Tibial artery (tissue), 4 donors: Measurements from ENCODE around the gene SLC27A6.

Source experiments
- DNase-seq, 2 donors: peaks; one replicate each; pipeline ENCODE4 v3.0.0-alpha.2; 2019
- H3K27ac ChIP-seq, 2 donors: fragments of 200-600 bp; sonication (generic) in 1 of 2; 1 replicate in 1 of 2; 2 replicates in 1 of 2; pipeline ENCODE4 v1.5.1; 2018 to 2019; ENCODE audit warnings: mild to moderate bottlenecking in 1 of 2
- H3K27me3 ChIP-seq, 2 donors: fragments of 200-600 bp; sonication (generic) in 1 of 2; one replicate each; pipeline versions ENCODE4 v1.5.1 to v1.6.0; 2016 to 2019
- H3K36me3 ChIP-seq, 3 donors: fragments of 200-600 bp; sonication (generic) in 2 of 3; one replicate each; pipeline ENCODE4 v1.5.1; 2016 to 2019; ENCODE audit warnings: mild to moderate bottlenecking in 2 of 3
- H3K4me1 ChIP-seq, 4 donors: fragments of 200-600 bp; sonication (generic) in 2 of 4; 1 replicate in 3 of 4; 2 replicates in 1 of 4; pipeline ENCODE4 v1.5.1; 2016 to 2019
- H3K4me3 ChIP-seq, 2 donors: fragments of 200-600 bp; sonication (generic) in 1 of 2; 1 replicate in 1 of 2; 2 replicates in 1 of 2; pipeline ENCODE4 v1.5.1; 2018 to 2019; ENCODE audit warnings: mild to moderate bottlenecking in 2 of 2
- H3K9me3 ChIP-seq, 3 donors: fragments of 200-600 bp; sonication (generic) in 1 of 3; one replicate each; pipeline ENCODE4 v1.5.1; 2016 to 2019
- CTCF ChIP-seq, 2 experiments: fragments of 200-600 bp in 1 of 2; fragments of 450-650 bp in 1 of 2; IDR thresholded peaks; one replicate each; pipeline ENCODE4 v1.5.1; 2017 to 2019; ENCODE audit warnings: antibody characterized with exemption in 2 of 2, mild to moderate bottlenecking in 1 of 2, moderate library complexity in 1 of 2
- intact Hi-C: fragments of 100-400 bp; cut with DNase I; formaldehyde crosslinking; loops from one replicate; pipeline ENCODE4 v1.15.0; 2023; ENCODE audit warnings: low total_unique reads

The SLC27A6 gene

DNA sequence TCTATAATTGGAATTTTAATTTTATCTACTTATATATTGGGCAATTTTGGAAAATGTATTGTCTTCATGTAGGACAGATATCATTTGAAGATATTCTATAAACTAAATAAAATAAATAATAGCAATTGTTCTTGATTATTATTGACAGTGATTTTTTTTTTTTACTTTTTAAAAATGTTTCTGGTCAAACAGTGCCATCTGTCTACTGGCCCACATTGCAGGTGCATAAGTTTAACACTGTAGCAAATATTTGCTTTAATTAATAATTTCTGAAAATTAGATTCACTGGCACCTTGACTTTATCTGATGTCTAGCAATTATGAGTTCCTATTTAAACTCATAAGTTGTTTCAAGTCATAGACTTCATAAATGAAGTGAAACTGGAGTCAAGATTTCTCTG, 88.2 kb downstream of the SLC27A6 start:
- Histone ChIP-seq H3K4me3 (no peak overlapping the region), H3K36me3 (no peaks in the 10 kb centered on the region), H3K9me3 (peaks cover 0 to 13% (median 0%) of the 10 kb centered on the region in 3 donors), H3K4me1 (no peaks in the 10 kb centered on the region), H3K27me3 (no peaks in the 10 kb centered on the region), H3K27ac (no peak overlapping the region)
- TF ChIP-seq CTCF (IDR thresholded peaks at IDR 0.05): no peak
- intact Hi-C loops: no loop called here
- DNase-seq: no peak

- Histone ChIP-seq H3K4me3 (no peak overlapping the region), H3K4me1 (no peaks in the 10 kb centered on the region), H3K9me3 (peaks cover 0 to 13% (median 0%) of the 10 kb centered on the region in 3 donors), H3K27me3 (no peaks in the 10 kb centered on the region), H3K36me3 (no peaks in the 10 kb centered on the region), H3K27ac (no peak overlapping the region)
- no peak for DNase-seq
- intact Hi-C loops: no loop called here
- TF ChIP-seq CTCF (IDR thresholded peaks at IDR 0.05): no peak
These were observed 92.0 kb downstream of the SLC27A6 start for GRCh38 chr5:129057329-129057728.

DNA sequence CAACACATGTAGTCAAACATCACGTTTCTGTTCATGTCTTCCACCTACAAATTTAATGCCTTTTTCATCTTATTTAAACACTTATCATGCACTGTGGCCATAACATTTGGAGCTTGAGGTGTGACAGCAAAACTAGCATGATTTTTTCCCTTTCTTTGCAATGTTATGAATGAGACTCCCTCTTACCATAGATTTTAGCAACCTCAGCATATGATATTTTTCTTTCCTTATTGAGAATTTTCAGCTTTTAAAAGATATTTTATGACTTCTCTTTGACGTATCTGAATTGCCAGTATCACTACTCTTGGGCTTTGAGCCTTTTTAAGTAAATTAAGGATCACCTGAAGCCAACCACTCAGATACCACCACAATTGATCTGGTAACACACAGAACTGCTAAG, 96.6 kb downstream of the SLC27A6 start:
- no peak for DNase-seq
- Histone ChIP-seq H3K4me3 (no peak overlapping the region), H3K4me1 (peaks cover 0 to 7% (median 0%) of the 10 kb centered on the region in 4 donors), H3K27ac (no peak overlapping the region), H3K36me3 (no peaks in the 10 kb centered on the region), H3K9me3 (peaks cover 0 to 9% (median 0%) of the 10 kb centered on the region in 3 donors), H3K27me3 (no peaks in the 10 kb centered on the region)
- intact Hi-C loops: no loop called here
- no peak for TF ChIP-seq CTCF (IDR thresholded peaks at IDR 0.05)

GRCh38 chr5:129063483-129064113, 98.3 kb downstream of the SLC27A6 start:
- Histone ChIP-seq H3K9me3 (no peaks in the 10 kb centered on the region), H3K4me1 (peaks cover 0 to 7% (median 0%) of the 10 kb centered on the region in 4 donors), H3K4me3 (no peak overlapping the region), H3K27me3 (no peaks in the 10 kb centered on the region), H3K27ac (no peak overlapping the region), H3K36me3 (no peaks in the 10 kb centered on the region)
- no peak for DNase-seq
- no peak for TF ChIP-seq CTCF (IDR thresholded peaks at IDR 0.05)
- intact Hi-C loops: no loop called here

GRCh38 chr5:129065721-129066120, 100.4 kb downstream of the SLC27A6 start:
- no peak overlapping the region for H3K4me3 ChIP-seq
- H3K27ac ChIP-seq: no peak overlapping the region
- intact Hi-C loops: no loop called here
- H3K36me3 ChIP-seq: no peaks in the 10 kb centered on the region
- no peaks in the 10 kb centered on the region for H3K9me3 ChIP-seq
- DNase-seq: no peak
- TF ChIP-seq CTCF (IDR thresholded peaks at IDR 0.05): no peak
- H3K4me1 ChIP-seq: peaks cover 0 to 7% (median 0%) of the 10 kb centered on the region in 4 donors
- no peaks in the 10 kb centered on the region for H3K27me3 ChIP-seq

DNA sequence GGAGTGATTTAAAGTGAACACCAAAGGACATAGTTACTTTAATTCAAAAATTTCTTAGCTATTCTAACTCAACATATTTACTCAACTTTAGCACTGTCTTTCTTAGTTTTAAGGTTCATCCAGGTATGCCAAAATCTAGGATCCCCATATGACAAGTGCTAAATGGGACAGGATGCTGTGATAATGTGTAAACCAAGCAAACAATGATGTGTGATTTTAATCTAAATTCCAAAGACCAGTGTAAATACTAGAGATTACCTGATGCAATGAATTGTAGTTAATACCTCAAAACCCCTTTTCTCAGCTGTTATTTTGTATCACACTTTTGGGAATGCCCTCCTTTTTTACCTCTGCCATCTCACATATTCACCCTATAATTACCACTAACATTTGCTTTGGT, 102.5 kb downstream of the SLC27A6 start:
- intact Hi-C loops: no loop called here
- no peak for TF ChIP-seq CTCF (IDR thresholded peaks at IDR 0.05)
- H3K4me3 ChIP-seq: no peak overlapping the region
- H3K9me3 ChIP-seq: no peaks in the 10 kb centered on the region
- no peaks in the 10 kb centered on the region for H3K36me3 ChIP-seq
- H3K27me3 ChIP-seq: no peaks in the 10 kb centered on the region
- DNase-seq: no peak
- no peak overlapping the region for H3K27ac ChIP-seq
- H3K4me1 ChIP-seq: peaks cover 0 to 7% (median 0%) of the 10 kb centered on the region in 4 donors
